ENCODE measurements around the gene CA10.

The CA10 gene

DNA sequence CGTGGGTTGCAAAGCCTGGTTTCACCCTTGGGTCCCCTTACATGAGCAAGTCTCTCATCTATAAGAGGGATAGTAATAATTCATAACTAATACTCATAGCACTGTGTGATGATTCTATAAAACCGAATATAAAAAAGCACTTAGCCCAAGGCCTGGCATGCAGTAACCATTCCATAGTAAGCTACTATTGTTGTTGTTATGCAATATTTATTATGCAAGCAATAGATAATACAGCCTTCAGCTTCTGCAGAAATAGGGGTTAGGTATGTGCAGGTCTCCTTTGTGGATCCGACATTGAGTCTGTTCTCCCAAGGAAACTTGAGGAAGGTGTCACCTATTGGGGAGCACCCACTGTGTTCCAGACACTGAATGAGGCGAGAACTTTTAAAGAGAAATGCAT, 497.1 kb downstream of the CA10 start:
- DNase-seq (ENCODE audit: extremely low read depth in 1 of 2, low read depth in 1 of 2) = no peak

DNA sequence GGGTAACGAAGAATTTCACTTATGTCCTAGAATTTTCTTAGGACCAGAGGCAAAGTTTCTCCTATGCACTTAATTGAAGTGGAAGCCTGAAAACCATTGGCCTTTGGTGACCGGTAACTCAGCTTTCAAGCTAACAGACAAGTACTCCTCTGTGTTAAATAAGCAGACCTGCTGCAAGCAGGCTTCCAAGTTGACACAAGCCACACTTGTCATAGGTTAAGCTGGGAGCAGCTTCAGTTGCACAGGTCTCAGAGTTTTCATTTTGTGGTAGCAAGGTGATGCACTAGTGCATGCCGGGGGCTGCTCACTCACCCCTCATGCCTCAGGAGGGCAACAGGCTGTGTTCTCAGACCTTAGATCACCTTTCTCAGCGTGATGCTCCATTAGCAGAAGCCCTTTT, 498.2 kb downstream of the CA10 start:
- no peak for DNase-seq (ENCODE audit: extremely low read depth in 1 of 2, low read depth in 1 of 2)

DNA sequence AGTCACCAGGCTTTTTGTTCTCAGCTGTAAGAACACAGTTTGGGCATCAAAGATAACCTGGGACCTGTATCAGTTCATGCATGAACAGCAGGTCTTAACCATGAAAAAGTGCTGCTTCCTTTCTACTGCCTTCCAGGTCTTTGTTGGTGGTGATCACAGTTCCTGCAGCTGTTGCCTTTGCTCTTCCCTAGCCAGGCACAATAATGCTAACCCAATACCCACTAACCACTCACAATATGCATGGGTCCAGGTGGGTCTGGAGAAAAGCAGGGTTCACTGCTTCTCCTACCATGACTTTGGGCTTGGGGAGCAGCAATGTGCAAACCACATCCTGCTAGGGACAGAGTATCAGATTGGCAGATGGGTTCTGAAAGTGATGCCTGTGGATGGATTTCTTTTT, 501.3 kb downstream of the CA10 start:
- no peak for DNase-seq (ENCODE audit: extremely low read depth in 1 of 2, low read depth in 1 of 2)

DNA sequence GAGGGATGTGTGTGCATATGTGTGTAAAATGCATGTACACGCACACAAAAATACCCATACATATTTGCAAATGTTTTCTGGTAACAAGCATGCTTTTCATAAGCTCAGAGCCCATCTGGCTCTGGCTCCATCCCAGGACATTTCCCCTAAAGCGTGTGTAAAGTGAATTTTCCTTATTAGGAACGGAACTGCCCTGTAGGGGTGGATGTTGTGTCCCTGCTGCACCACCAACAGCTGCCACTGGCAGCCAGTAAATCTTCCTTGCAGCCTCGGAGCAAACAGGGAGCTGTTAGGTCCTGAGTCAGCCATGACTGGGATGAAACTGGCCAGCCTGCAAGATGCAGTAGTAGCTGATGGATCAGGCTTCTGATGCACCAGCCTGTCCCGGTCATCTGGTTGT, 504.6 kb downstream of the CA10 start:
- no peak for DNase-seq (ENCODE audit: extremely low read depth in 1 of 2, low read depth in 1 of 2)

DNA sequence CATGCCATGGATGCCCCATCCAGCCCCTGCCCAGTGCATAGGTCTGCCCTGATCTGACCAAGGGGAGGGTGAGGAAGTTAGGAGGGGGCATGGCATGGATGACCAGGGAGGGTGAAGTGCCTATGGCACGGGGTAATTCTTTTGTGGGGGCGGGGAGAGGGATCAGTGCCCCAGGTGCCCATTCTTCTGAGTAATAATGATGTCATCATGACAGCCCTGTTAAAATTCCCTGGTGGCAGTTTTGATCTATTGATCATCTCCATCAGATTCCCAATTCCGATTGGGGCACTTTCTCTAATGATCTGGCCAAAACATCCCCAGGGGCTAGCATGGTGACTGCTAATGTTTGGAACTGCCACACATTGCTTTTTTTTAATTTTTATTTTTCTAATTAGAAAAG, 506.0 kb downstream of the CA10 start:
- no peak for DNase-seq (ENCODE audit: extremely low read depth in 1 of 2, low read depth in 1 of 2)

DNA sequence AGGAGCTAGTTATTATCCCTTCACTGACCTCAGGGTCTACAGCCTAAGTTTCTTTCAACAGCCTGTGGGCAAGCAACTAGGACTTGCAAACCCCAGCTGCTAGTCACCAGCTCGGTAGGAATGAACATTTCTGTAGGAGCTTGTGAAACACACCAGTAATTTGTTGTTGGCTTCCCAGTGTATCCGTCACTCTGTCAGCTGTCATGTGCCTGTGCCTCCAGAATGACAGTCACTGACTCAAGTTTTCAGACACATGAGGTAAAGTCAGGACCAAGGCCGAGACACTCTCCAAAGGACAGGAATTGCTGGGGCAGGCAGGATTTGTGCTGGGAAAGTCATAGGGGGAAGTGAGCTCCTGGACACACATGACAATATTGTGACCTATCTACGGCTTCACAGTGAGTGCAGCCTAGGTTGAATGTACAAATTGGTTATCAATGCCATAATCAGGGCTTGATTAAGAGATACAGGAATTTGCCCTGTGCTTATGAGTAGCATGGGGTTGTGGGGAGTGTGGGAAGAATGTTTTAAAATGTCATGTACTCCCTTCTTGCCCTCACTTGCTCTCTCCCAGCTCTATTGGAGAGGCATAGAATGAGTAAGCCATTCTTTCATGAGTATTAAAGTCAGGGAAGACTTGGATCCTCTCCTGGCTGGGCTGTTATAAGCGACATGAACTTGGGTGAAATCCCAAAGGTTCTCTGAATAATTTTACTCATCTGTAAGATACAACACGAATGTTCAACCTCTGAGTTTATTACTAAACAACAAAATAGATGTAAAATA, 506.8 kb downstream of the CA10 start:
- no peak for DNase-seq (ENCODE audit: extremely low read depth in 1 of 2, low read depth in 1 of 2)

DNA sequence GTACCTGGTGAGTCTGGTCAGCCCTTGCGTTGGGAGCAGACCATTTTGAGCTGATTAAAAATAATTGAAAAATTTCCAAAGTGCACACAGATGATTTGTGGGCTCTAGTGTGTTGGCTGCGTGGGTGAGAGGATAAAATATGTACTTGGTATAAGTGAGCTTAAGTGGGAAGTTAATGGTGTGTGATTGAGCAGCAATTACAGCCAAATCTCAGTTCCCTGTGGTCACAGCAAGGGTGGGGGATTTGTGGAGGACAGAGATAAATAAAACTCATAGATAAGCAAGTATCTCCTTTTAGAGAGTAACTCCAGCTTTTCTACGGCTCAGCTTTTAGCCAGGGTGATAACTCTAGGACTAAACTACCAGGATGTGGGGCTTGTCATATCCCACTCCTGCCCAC, 507.7 kb downstream of the CA10 start:
- no peak for DNase-seq (ENCODE audit: extremely low read depth in 1 of 2, low read depth in 1 of 2)

DNA sequence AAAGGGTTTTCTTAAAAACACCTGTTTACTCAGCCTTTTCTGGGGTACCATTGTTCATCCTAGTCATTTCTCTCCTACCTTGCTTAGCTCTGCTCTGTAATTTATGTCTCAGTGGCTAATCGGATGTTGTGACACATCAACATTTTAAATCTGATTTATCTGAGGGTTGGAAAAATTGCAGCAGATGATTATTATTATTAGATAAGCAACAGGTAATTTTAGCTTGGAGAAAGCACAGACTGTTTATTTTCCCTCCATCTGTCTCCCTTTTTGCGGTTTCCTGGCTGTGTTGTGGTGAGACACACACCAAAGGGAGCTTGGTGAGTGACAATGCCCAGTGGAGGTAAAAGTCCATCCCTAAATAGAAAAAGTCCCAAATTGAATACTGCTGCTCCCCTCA, 508.3 kb downstream of the CA10 start:
- DNase-seq (ENCODE audit: extremely low read depth in 1 of 2, low read depth in 1 of 2) = no peak

DNA sequence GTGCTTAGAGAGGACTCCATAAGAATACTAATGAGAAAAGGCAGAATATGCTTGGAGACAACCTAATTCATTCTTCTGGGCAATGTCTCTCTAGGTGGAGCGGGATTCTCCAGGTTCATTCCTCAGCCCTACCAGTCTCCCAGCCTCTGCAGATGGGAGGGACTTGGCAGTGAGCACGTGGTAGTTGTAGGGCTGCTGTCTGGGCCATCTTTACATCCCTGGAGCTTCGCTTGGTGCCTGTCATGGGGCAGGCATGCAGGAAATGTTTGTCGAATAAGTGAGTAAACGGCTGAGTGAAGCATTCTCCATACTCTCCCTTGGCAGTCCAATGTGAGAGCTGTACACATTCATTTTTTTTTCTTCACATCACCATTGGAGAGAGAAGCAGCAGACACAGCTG, 510.7 kb downstream of the CA10 start:
- DNase-seq (ENCODE audit: extremely low read depth in 1 of 2, low read depth in 1 of 2) = no peak

DNA sequence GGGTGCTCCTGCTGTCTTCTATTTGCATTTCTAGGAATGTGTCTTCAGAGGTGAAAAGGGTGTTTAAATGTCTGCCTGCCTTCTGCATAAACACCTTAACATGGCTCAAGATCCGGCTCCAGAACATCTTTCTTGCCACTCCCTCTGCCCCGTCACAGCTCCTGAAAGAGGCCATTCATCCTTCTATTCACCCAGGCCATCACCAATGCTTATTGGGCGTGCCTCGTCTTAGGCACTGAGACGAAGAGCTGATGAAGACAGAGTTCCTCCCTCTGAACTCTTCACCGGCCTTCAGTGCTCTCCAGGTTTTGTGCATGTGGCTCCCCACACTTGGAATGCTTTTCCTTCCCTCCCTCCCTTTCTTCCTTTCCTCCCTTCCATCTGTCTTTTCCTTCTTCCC, 511.4 kb downstream of the CA10 start:
- DNase-seq (ENCODE audit: extremely low read depth in 1 of 2, low read depth in 1 of 2) = no peak

DNA sequence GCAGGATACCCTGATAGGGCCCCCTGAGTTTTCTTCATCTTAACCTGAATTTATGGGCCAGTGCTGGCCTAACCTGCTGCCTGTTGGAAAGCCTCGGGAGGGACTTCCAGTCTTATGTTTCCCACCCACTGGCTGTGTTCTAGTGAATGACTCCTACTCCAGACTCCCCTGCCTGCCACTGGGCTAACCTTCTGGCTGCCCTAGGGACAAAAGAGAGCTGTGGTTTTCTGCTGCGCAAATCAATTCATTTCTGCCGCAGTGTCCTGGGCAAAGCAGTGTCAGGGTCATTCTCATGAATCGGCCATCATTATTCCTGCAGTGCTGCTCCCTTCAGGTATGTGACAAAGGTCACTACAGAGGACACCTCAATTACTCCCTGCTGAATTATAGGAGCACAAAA, 512.0 kb downstream of the CA10 start:
- no peak for DNase-seq (ENCODE audit: extremely low read depth in 1 of 2, low read depth in 1 of 2)

DNA sequence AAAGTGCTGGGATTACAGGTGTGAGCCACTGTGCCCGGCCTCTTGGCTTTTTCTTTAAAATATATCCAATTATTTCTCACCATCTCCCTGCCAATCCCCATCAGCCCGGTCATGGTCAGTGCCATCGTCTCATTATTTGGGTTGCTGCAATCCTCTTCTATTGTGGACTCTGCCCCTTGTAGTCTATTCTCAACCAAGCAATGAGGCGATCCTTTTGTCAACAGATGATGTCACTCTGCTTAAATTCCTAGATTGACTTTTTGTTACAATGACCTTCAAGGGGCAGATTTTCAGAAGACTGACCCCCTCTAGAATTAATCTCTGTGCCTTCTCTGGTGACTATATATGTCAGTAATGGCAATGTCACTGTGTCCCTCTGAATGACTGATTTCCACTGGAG, 513.5 kb downstream of the CA10 start:
- no peak for DNase-seq (ENCODE audit: extremely low read depth in 1 of 2, low read depth in 1 of 2)

DNA sequence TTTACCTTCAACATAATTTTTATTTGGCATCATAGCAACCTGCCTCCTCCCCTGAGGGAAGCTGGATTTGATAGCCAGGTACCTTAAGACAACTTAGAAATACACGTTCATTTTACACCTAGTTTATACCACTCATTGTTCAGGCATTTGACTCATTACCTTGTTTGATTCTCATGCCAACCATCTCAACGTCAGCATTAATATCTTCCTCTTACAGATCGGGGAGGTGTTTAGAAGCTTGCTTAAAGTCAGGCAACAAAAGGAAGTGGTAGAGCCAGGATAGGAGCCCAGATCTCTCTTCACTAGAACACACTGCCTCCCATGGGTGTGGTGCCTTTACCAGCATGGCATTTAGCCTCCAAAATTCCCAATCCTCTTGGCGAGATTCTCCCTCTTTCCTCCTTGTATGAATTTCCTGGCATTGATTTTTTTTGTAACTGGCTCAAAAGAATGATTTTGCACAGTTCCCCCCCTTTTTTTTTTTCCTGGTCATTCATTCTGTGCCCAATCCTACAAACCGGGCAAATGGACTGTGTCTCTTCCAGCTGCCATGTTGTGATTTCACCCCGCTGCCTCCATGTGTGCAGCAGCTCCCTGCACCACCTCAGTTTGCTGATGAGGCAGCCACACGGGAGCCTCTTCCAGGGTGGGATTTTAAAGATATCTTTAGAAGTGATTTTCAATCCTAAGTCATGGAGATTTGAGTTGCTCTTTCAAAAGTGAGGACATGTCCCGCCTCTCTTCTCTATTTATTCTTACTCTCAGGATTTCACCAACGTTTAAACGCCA, 514.6 kb downstream of the CA10 start:
- no peak for DNase-seq (ENCODE audit: extremely low read depth in 1 of 2, low read depth in 1 of 2)

DNA sequence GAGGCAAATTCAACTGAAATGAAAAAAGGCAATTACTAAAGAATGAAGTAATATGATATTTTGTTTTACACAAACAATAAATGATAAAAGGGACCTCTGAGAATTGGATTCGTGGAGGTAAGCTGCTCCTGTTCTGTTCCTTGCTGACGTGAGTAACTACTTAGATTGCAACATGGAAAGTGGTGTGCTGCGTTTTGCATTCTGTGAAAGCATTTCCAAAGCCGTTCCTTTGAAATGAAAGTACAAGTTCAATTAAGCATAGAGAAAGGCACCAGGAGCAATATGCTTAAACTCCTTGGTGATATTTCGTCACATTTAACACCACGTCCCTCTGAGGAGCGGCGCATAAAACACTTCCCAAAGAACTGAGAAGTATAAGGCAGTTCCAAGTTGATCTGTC, 516.5 kb downstream of the CA10 start:
- no peak for DNase-seq (ENCODE audit: extremely low read depth in 1 of 2, low read depth in 1 of 2)

DNA sequence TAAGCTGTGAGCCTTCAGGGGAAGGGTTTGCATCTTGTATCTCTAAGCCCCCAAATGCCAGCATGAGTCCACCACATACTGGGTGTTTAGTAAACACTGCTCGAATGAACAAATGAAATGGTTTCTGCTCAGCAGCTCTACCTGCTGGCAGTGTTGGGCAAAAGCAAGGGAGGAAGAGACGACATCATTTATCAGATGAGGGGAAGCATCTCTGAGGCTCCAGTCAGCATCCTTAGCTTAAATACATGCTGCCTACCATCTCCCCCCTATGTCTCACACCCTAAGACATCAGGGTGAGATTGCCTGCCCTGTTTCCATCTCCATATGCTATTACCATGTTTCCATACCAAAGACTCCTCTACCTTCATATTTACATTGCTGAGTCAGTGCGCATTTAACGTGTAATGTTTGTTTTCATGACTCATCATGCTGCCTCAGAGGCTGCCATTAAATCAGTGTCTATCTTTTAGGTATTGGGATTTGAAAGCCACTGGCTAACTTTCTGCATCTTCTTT, 518.3 kb downstream of the CA10 start:
- DNase-seq (ENCODE audit: extremely low read depth in 1 of 2, low read depth in 1 of 2) = no peak

DNA sequence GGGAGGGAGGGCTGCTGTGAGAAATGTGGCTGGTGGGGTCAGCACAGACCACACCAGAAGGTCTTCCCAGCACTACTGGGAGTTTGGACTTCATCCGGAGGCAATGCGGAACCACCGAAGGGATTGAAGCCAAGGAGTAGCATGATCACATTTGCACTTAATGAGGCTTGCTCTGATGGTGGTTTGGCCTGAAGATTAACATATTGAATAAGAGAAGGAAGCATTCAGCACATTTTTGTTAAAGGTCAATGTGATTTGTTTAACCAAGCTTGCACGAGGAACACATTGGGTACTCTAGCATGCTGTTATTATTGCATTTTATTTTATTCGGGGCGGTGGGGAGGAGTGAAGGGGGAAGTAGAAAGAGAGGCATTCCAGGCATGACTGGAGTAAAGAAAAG, 519.5 kb downstream of the CA10 start:
- no peak for DNase-seq (ENCODE audit: extremely low read depth in 1 of 2, low read depth in 1 of 2)

DNA sequence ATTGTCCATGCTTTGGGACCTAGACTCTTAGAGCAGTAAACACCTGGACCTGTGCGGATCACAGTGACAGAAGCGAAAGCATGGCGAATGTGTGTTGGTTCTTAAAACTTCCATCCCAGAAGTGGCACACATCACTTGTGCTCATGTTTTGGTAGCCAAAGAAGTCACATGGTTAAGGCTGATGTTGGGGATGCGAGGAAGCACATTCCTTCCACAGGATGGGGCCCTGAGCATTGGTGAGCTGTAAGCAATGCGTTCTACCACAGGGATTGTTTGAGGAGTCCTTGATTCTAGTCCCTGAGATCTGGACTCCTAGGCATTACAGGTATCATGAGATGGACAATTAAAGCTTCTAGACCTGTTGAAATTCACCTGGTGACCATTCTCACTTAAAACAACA, 522.2 kb downstream of the CA10 start:
- DNase-seq (ENCODE audit: extremely low read depth in 1 of 2, low read depth in 1 of 2) = no peak

DNA sequence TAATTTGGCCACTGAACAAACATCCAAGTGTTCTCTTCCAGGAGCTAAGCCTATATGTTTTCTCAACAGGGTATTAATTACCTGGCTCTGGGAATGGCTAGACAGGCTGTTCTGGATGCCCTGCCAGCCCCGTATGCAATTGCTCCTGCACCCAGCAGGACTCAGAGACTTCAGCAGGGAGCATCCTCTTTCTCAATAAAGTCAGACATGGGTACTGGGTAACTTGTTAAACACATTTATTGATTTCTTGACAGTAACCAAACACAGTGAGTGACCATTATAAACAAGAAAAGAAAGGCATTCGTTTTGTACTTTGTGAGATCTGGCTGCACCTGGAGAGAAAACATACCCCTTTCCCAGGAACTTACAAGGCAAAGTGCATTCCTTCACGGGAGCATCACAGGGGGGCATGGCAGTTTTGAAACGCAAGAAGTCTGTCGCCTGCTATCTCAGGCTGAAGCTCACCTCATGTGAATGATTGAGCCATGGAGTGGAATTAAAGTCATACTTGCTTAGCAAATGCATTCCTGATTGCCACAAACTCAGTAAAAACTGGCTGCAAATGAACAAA, 528.3 kb downstream of the CA10 start:
- DNase-seq (ENCODE audit: extremely low read depth in 1 of 2, low read depth in 1 of 2) = no peak

DNA sequence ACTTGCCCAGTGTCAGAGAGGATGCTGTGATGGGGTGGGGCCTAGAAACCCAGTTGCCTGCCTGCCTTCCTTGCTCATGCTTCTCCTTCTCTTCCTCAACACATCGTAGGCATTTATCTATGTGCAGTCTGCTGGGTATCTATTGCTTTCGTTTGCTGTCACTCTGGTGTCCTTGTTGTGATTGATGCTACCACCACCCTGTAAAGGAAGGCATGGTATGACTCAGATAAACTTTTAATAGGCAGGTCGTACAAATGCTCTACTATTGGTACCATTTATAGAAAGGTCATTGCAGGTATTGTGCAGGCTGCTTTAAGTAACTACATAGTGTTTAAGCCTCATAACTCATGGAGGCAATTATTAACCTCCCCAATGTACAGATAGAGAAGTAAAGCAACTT, 529.3 kb downstream of the CA10 start:
- no peak for DNase-seq (ENCODE audit: extremely low read depth in 1 of 2, low read depth in 1 of 2)

DNA sequence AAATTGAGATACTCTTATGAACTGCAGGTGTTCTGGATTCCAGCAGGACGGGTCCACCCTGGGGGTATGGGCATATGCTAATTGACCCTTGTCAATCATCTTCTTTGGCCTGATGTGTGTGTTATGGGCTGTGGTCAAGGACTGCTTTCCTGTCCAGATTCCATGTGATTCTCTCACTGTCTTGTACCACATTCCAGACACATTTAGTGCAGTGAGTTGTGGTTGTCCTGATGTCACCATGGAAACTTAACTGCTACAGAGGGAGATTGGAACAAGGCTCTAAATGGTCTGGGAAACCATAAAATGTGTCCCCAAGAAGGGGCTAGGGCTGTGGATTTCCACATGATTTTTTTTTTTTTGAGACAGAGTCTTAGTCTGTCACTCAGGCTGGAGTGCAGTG, 530.7 kb downstream of the CA10 start:
- no peak for DNase-seq (ENCODE audit: extremely low read depth in 1 of 2, low read depth in 1 of 2)

DNA sequence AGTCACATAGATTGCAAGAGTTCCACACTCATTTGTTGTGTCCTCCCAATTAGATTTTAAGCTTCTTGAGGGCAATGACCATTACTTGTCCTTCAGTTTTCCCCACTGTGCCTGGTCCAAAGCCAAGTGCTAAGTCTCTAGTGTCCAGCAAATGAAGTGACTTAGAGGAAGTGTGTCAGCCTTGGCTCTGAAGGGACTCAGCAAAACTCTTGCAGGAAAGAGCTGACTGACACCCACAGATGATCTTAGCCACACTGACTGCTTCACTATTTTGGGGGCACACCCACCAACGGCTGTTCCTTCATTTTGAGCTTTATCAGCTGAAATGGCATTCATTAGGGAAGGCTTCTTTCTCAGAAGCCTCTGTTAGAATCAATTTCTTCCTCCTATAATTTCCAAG, 540.0 kb downstream of the CA10 start:
- DNase-seq (ENCODE audit: extremely low read depth in 1 of 2, low read depth in 1 of 2) = no peak

DNA sequence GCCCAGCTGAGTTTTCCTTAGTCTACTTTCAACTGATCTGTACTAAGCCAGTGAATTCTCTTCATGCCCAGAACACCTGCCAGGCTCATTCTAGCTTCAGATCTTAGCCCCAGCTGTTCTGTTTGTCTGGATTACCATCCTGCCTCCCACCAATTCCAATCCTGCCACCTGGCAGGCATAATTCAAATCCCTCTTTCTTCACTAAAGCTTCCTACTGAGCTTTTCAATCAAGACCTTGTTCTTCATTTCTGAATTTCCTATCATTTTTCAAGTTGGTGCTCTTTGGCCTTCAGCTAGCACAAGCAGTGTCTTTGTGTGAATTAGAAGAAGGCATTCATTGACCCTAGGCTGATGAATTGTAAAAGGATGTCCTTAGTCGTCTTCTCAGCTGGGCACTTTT, 540.5 kb downstream of the CA10 start:
- DNase-seq (ENCODE audit: extremely low read depth in 1 of 2, low read depth in 1 of 2) = no peak

Measured in stimulated activated CD8-positive, alpha-beta memory T cell treated with anti-CD3 and anti-CD28 coated beads, Interleukin-7, amount 100 ng/mL, for 48 hours (primary cell).